Endothelial cell of umbilical vein (primary cell): Measurements from ENCODE around the gene DMRT3. TPM values are rescaled to one million over a fixed set of nuclear protein-coding genes. Genes with fewer than 3 reads are reported as not detected.

Source experiments
- BruUV-seq: library from RNA; stranded (reverse); fragments of 400-500 nt; replicated peaks from 2 replicates; lab custom pipeline; 2021; lab: Mats Ljungman, UMichigan
- CTCF ChIA-PET: fragments of 300-600, 350-600 bp; sonication (Branson Sonifier 250); formaldehyde crosslinking; loops from one replicate; lab custom pipeline; 2021; ENCODE audit warnings: antibody characterized with exemption, inconsistent platforms; lab: Charles Lee
- POLR2A ChIA-PET: fragments of 300-600, 350-600 bp; sonication (Branson Sonifier 250); formaldehyde crosslinking; loops from one replicate; lab custom pipeline; 2021; ENCODE audit warnings: antibody characterized with exemption, inconsistent platforms; lab: Charles Lee
- DNase-seq: peaks from one replicate; pipeline ENCODE4 v3.0.0-alpha.2; 2011; ENCODE audit warnings: low read depth, low spot score
- FAIRE-seq: peaks from 2 replicates; lab custom pipeline; 2011; peaks lifted over from hg19 to GRCh38; lab: Jason Lieb, UNC
- H2AFZ ChIP-seq: 2 replicates; pipeline ENCODE4 v1.6.0; 2012; ENCODE audit warnings: low read depth, low read length, control low read depth, inconsistent platforms
- H3K27ac ChIP-seq: 2 replicates; pipeline ENCODE4 v1.5.1; 2011; ENCODE audit warnings: low read depth, mild to moderate bottlenecking, control low read depth, low read length, moderate library complexity; ENCODE audit not compliant: insufficient read depth
- H3K27me3 ChIP-seq, 2 experiments: 2 replicates each; pipeline versions ENCODE4 v1.6.0 to v1.6.1; 2011; ENCODE audit warnings: low read length in 2 of 2, mixed read lengths in 1 of 2; ENCODE audit not compliant: control insufficient read depth in 2 of 2, insufficient read depth in 2 of 2
- H3K36me3 ChIP-seq, 2 experiments: 2 replicates in 1 of 2; 3 replicates in 1 of 2; pipeline ENCODE4 v1.5.1; 2011; ENCODE audit warnings: low read length in 2 of 2, mild to moderate bottlenecking in 1 of 2, moderate library complexity in 1 of 2; ENCODE audit not compliant: control insufficient read depth in 2 of 2, insufficient read depth in 2 of 2; ENCODE audit errors: extremely low read depth in 1 of 2
- H3K4me1 ChIP-seq: 3 replicates; pipeline ENCODE4 v1.5.1; 2011; ENCODE audit warnings: mild to moderate bottlenecking, low read length; ENCODE audit not compliant: control insufficient read depth, insufficient read depth; ENCODE audit errors: extremely low read depth
- H3K4me2 ChIP-seq: 2 replicates; pipeline ENCODE4 v1.6.1; 2011; ENCODE audit warnings: low read length, control low read depth, mixed read lengths; ENCODE audit not compliant: insufficient read depth
- H3K4me3 ChIP-seq, 3 experiments: fragments of 200-600 bp in 1 of 3; sonication (generic), shearing (Covaris generic) in 1 of 3; replicated peaks in 1 of 3; 2 replicates each; pipeline ENCODE4 v1.5.1; 2011 to 2016; ENCODE audit warnings: control low read depth in 3 of 3, low read length in 3 of 3, mild to moderate bottlenecking in 2 of 3, inconsistent platforms in 1 of 3, low read depth in 1 of 3, moderate library complexity in 1 of 3; ENCODE audit not compliant: insufficient read depth in 1 of 3
- H3K79me2 ChIP-seq: 2 replicates; pipeline ENCODE4 v1.6.0; 2012; ENCODE audit warnings: low read length, inconsistent platforms; ENCODE audit not compliant: control insufficient read depth, insufficient read depth
- H3K9ac ChIP-seq: replicated peaks from 2 replicates; pipeline ENCODE3; 2011; ENCODE audit warnings: low read length, control low read depth; ENCODE audit not compliant: insufficient read depth; ENCODE audit errors: extremely low read depth
- H3K9me1 ChIP-seq: replicated peaks from 3 replicates; pipeline ENCODE4 v1.6.0; 2011; ENCODE audit warnings: mild to moderate bottlenecking, low read length; ENCODE audit not compliant: control insufficient read depth, insufficient read depth; ENCODE audit errors: extremely low read depth
- H3K9me3 ChIP-seq: replicated peaks from 2 replicates; pipeline ENCODE4 v1.5.1; 2012; ENCODE audit warnings: low read length, inconsistent platforms; ENCODE audit not compliant: control insufficient read depth, insufficient read depth
- H4K20me1 ChIP-seq: replicated peaks from 2 replicates; pipeline ENCODE3; 2011; ENCODE audit warnings: mild to moderate bottlenecking, low read length; ENCODE audit not compliant: control insufficient read depth, insufficient read depth; ENCODE audit errors: extremely low read depth
- FOS ChIP-seq: IDR thresholded peaks from 2 replicates; pipeline ENCODE4 v1.6.1; 2011; ENCODE audit warnings: mild to moderate bottlenecking, low read length, moderate library complexity, borderline replicate concordance; ENCODE audit not compliant: insufficient read depth
- GATA2 ChIP-seq: IDR thresholded peaks from 2 replicates; pipeline ENCODE4 v1.7.0; 2011; ENCODE audit warnings: low read depth, mild to moderate bottlenecking, moderate library complexity, mixed read lengths, low read length; ENCODE audit not compliant: insufficient read length, insufficient read depth
- MAX ChIP-seq: IDR thresholded peaks from 2 replicates; pipeline ENCODE4 v1.6.1; 2011; ENCODE audit not compliant: insufficient read depth, insufficient read length
- POLR2A ChIP-seq: IDR thresholded peaks from 2 replicates; pipeline ENCODE4 v1.6.1; 2012; ENCODE audit warnings: low read depth, mild to moderate bottlenecking, control low read depth, low read length
- POLR2AphosphoS5 ChIP-seq: IDR thresholded peaks from 2 replicates; pipeline ENCODE4 v1.6.1; 2012; ENCODE audit warnings: low read depth, mild to moderate bottlenecking, control low read depth, low read length, moderate library complexity; ENCODE audit not compliant: insufficient read depth
- dilution Hi-C: fragments of 300-500 bp; cut with MboI; formaldehyde crosslinking; loops from one replicate; pipeline ENCODE4 v1.15.0; 2019; ENCODE audit warnings: low sequenced_read_pairs; ENCODE audit not compliant: extremely low pct_ligation_motif_present
- intact Hi-C: fragments of 100-400 bp; cut with micrococcal nuclease; formaldehyde crosslinking; loops from one replicate; pipeline ENCODE4 v1.10.0; 2022
- polyA plus RNA-seq, 4 experiments: library from polyadenylated mRNA; depleted of rRNA in 3 of 4; stranded (reverse) in 3 of 4; unstranded in 1 of 4; fragments of >200 nt; gene quantifications; 2 replicates each; pipeline versions ENCODE4 v1.2.1 to v1.2.3, GENCODE V29; 2011 to 2012; ENCODE audit warnings: missing spikeins in 1 of 4
- total RNA-seq: library from RNA; stranded (reverse); gene quantifications from 2 replicates; pipeline ENCODE4 v1.2.3, GENCODE V29; 2021
- TF ChIP-seq, protein P1 (sequence below), 2 donors: IDR thresholded peaks; 1 replicate in 1 of 2; 2 replicates in 1 of 2; pipeline ENCODE4 v1.5.1; 2011; ENCODE audit warnings: low read length in 2 of 2, mild to moderate bottlenecking in 2 of 2, moderate library complexity in 2 of 2, control low read depth in 1 of 2, inconsistent platforms in 1 of 2, low read depth in 1 of 2; ENCODE audit not compliant: insufficient read depth in 1 of 2; ENCODE audit errors: extremely low read depth in 1 of 2

The DMRT3 gene
- total and polyA plus RNA-seq, 2 donors (not counting 3 experiments of a cell fraction or from before 2014, with no cell fraction given): not detected

DNA sequence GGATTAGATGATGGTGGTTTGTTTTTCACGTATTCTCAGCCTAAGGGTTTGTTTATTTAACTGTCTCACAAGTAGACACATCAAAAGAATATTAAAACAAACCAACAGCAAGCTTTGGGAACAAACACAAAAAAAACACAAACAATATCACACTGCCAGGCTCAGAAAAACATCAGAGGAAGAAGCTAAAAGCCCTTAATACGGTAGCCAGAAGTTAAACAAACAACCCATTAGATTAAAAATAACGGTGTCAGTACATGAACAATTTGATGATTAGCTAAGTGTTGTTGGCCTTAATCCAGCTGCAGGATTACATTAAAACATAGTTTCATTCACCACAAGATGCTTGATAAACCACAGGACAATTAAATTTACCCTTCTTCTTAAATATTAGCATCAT lies 57.8 kb downstream of the DMRT3 start:
- dilution Hi-C loops (no loop called here), intact Hi-C loops (no loop called here)
- TF ChIP-seq, protein P1, sequence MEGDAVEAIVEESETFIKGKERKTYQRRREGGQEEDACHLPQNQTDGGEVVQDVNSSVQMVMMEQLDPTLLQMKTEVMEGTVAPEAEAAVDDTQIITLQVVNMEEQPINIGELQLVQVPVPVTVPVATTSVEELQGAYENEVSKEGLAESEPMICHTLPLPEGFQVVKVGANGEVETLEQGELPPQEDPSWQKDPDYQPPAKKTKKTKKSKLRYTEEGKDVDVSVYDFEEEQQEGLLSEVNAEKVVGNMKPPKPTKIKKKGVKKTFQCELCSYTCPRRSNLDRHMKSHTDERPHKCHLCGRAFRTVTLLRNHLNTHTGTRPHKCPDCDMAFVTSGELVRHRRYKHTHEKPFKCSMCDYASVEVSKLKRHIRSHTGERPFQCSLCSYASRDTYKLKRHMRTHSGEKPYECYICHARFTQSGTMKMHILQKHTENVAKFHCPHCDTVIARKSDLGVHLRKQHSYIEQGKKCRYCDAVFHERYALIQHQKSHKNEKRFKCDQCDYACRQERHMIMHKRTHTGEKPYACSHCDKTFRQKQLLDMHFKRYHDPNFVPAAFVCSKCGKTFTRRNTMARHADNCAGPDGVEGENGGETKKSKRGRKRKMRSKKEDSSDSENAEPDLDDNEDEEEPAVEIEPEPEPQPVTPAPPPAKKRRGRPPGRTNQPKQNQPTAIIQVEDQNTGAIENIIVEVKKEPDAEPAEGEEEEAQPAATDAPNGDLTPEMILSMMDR (IDR thresholded peaks at IDR 0.05; ENCODE audit: extremely low read depth in 1 of 2, insufficient read depth in 1 of 2, low read depth in 1 of 2, low read length in 2 of 2): no peak
- TF ChIP-seq GATA2: no peak
- FAIRE-seq (no peak), DNase-seq (no peak)
- no peak overlapping the region for H2AFZ ChIP-seq
- no peak overlapping the region for H3K9ac ChIP-seq
- H3K27ac ChIP-seq: no peak overlapping the region
- H4K20me1 ChIP-seq: no peaks in the 10 kb centered on the region
- H3K9me3 ChIP-seq: no peaks in the 10 kb centered on the region
- no peaks in the 10 kb centered on the region for H3K36me3 ChIP-seq
- ChIA-PET CTCF (no interaction called here), POLR2A (no interaction called here)
- no peaks in the 10 kb centered on the region for H3K79me2 ChIP-seq
- no peaks in the 10 kb centered on the region for H3K4me1 ChIP-seq
- no TSS peak for BruUV-seq
- H3K9me1 ChIP-seq: no peaks in the 10 kb centered on the region
- H3K4me2 ChIP-seq: no peak overlapping the region
- no peak overlapping the region for H3K4me3 ChIP-seq
- H3K27me3 ChIP-seq: no peaks in the 10 kb centered on the region

DNA sequence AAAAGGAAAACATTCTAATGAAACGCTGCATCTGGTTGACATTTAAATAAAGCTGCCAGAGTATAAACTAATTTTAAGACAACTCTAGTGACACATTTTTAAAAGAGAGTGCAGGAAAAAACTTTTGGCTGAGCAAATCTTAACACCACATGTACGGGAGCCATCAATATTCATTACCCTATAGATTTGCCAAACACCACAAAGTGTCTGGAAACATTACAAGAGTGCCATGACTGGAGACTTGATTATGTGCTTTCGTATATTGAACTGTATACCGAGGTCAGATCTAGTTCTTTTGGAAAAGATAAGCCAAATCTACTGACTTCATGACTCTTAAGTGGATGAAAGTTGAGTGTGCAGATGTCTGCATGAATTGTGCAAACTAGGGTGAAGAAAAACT lies 63.1 kb downstream of the DMRT3 start:
- CTCF ChIA-PET: no interaction called here
- BruUV-seq: no TSS peak
- H3K27ac ChIP-seq: no peak overlapping the region
- intact Hi-C loops: no loop called here
- no peak for TF ChIP-seq POLR2AphosphoS5
- no peak for TF ChIP-seq GATA2
- TF ChIP-seq, protein P1 (IDR thresholded peaks at IDR 0.05; ENCODE audit: extremely low read depth in 1 of 2, insufficient read depth in 1 of 2, low read depth in 1 of 2, low read length in 2 of 2): no peak
- TF ChIP-seq POLR2A: no peak
- TF ChIP-seq FOS: no peak
- no peak for TF ChIP-seq MAX
- no peaks in the 10 kb centered on the region for H3K4me1 ChIP-seq
- POLR2A ChIA-PET: no interaction called here
- H3K9me1 ChIP-seq: no peaks in the 10 kb centered on the region
- no peaks in the 10 kb centered on the region for H4K20me1 ChIP-seq
- no peak overlapping the region for H3K4me3 ChIP-seq
- dilution Hi-C loops: no loop called here
- no peaks in the 10 kb centered on the region for H3K36me3 ChIP-seq
- DNase-seq (no peak), FAIRE-seq (no peak)
- peaks cover 20 to 34% of the 10 kb centered on the region in 2 experiments for H3K27me3 ChIP-seq
- no peak overlapping the region for H3K9ac ChIP-seq
- H3K9me3 ChIP-seq: no peaks in the 10 kb centered on the region
- no peaks in the 10 kb centered on the region for H3K79me2 ChIP-seq
- H2AFZ ChIP-seq: no peak overlapping the region
- no peak overlapping the region for H3K4me2 ChIP-seq
